Measurements from ENCODE around the gene SCAPER. TPM values are rescaled to one million over a fixed set of nuclear protein-coding genes. Genes with fewer than 3 reads are reported as not detected.

SCAPER gene
- polyA plus RNA-seq, 1 experiment, result 5.4 TPM

- no peak for TF ChIP-seq CTCF (IDR thresholded peaks at IDR 0.05; ENCODE audit: low read depth, low read length)
- no peak overlapping the region for H3K4me3 ChIP-seq (ENCODE audit: low read depth, low read length)
- no peaks in the 10 kb centered on the region for H3K27me3 ChIP-seq (ENCODE audit: control insufficient read depth, insufficient read depth, low read length)
- ChIA-PET CTCF (no interaction called here), POLR2A (interaction anchor here (0.6 kb wide), 1 partner anchor 156 kb away, joined by 8 read pairs; no protein-coding TSS in a partner anchor)
- H3K9me3 ChIP-seq (ENCODE audit: control insufficient read depth, insufficient read depth, low read length), result no peaks in the 10 kb centered on the region
- H3K27ac ChIP-seq (ENCODE audit: low read depth, low read length), result no peak overlapping the region
- DNase-seq (ENCODE audit: low read depth, low spot score), result no peak
Measured at GRCh38 chr15:76575679-76576078, 329.5 kb downstream of the SCAPER start.

GRCh38 chr15:76575274-76575673, 329.9 kb downstream of the SCAPER start:
- Histone ChIP-seq H3K27ac (ENCODE audit: low read depth, low read length) (no peak overlapping the region), H3K9me3 (ENCODE audit: control insufficient read depth, insufficient read depth, low read length) (no peaks in the 10 kb centered on the region), H3K27me3 (ENCODE audit: control insufficient read depth, insufficient read depth, low read length) (no peaks in the 10 kb centered on the region), H3K4me3 (ENCODE audit: low read depth, low read length) (no peak overlapping the region)
- CTCF ChIA-PET, result no interaction called here
- POLR2A ChIA-PET, result interaction anchor here (0.6 kb wide), 1 partner anchor 155 kb away, joined by 8 read pairs; no protein-coding TSS in a partner anchor
- no peak for TF ChIP-seq CTCF (IDR thresholded peaks at IDR 0.05; ENCODE audit: low read depth, low read length)
- DNase-seq (ENCODE audit: low read depth, low spot score), result no peak

GRCh38 chr15:76572983-76573314, 332.2 kb downstream of the SCAPER start:
- DNase-seq (ENCODE audit: low read depth, low spot score), result no peak
- no peaks in the 10 kb centered on the region for H3K9me3 ChIP-seq (ENCODE audit: control insufficient read depth, insufficient read depth, low read length)
- H3K27ac ChIP-seq (ENCODE audit: low read depth, low read length), result no peak overlapping the region
- TF ChIP-seq CTCF (IDR thresholded peaks at IDR 0.05; ENCODE audit: low read depth, low read length), result no peak
- CTCF ChIA-PET, result no interaction called here
- H3K4me3 ChIP-seq (ENCODE audit: low read depth, low read length), result no peak overlapping the region
- H3K27me3 ChIP-seq (ENCODE audit: control insufficient read depth, insufficient read depth, low read length), result no peaks in the 10 kb centered on the region
- POLR2A ChIA-PET, result interaction anchor here (0.6 kb wide), 1 partner anchor 15 kb away, joined by 3 read pairs; no protein-coding TSS in a partner anchor

- CTCF ChIA-PET, result no interaction called here
- POLR2A ChIA-PET, result no interaction called here
- TF ChIP-seq CTCF (IDR thresholded peaks at IDR 0.05; ENCODE audit: low read depth, low read length), result no peak
- peak; percentile 55 for DNase-seq (ENCODE audit: low read depth, low spot score)
- Histone ChIP-seq H3K9me3 (ENCODE audit: control insufficient read depth, insufficient read depth, low read length) (no peaks in the 10 kb centered on the region), H3K27ac (ENCODE audit: low read depth, low read length) (no peak overlapping the region), H3K4me3 (ENCODE audit: low read depth, low read length) (no peak overlapping the region), H3K27me3 (ENCODE audit: control insufficient read depth, insufficient read depth, low read length) (no peaks in the 10 kb centered on the region)
Measured at GRCh38 chr15:76566276-76566675, 338.9 kb downstream of the SCAPER start.

GRCh38 chr15:76565366-76565765, 339.8 kb downstream of the SCAPER start:
- DNase-seq (ENCODE audit: low read depth, low spot score), result no peak
- CTCF ChIA-PET, result no interaction called here

More at GRCh38 chr15:76565366-76565765, 339.8 kb downstream of the SCAPER start:
- Histone ChIP-seq H3K27me3 (ENCODE audit: control insufficient read depth, insufficient read depth, low read length) (no peaks in the 10 kb centered on the region), H3K9me3 (ENCODE audit: control insufficient read depth, insufficient read depth, low read length) (no peaks in the 10 kb centered on the region), H3K4me3 (ENCODE audit: low read depth, low read length) (no peak overlapping the region), H3K27ac (ENCODE audit: low read depth, low read length) (no peak overlapping the region)
- TF ChIP-seq CTCF (IDR thresholded peaks at IDR 0.05; ENCODE audit: low read depth, low read length), result no peak
- POLR2A ChIA-PET, result interaction anchor here (1.0 kb wide), 1 partner anchor 229 kb away, joined by 3 read pairs; the partner anchor contains the start of gene ISL2
